Fibroblast of skin of abdomen (primary cell): ENCODE data around the gene ARID1B.

Source experiments
- DNase-seq: peaks from one replicate; pipeline ENCODE4 v3.0.0-alpha.2; 2013

ARID1B gene

DNA sequence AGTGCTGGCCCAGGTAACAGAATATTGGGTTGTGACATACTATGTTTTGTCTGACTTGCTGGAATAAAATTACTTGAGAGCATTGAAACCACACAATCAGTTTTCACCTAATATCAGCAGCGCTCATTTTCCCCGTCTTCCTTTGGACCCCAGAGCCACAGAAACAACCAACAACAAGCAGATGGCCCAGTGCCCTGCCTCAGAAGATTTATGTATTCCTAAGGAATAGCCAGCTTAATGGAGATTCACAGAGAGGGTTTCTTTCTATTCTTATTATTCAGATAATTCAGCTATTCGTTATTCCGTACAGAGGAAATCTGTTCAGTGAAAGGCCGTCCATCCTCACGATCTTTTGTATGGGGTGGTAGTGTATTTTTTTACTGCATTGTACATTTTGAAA lies 391.3 kb downstream of the ARID1B start:
- DNase-seq: no peak

DNA sequence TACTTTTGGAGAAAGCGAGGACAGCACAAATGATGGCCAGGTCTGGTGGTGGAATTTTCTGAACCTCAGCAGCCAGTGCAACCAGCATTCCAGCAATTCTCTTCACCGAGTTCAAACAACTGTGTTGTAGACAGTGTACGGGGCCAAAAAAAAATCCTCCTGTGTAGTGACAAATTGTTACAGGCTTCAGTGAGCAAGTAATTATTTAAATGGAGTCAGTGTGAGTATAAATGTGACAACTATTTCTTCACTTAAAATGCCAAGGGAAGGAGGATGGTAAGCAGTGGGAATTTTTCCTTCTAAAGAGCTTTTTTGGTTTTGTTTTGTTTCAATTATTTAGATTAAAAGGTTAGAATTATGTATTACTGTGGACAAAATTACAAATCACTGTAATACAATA lies 392.0 kb downstream of the ARID1B start:
- no peak for DNase-seq

DNA sequence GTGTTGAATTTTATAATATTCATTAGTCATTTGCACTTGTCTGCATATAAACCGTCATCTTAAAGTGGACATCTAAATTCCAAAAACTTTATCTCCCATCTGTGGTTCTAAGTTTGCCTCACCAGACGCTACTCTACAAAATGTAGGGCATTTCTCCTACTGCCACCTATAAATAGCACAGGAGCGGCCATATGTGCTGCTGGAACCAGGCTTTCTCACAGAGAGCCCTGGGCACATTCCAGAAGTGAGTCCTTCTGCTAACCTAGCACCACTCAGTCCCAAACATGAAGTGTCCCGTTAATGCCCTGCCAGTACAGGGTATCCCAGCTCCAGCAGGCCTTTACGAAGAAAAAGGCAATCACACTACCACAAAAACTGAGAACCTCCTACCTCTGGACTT lies 392.5 kb downstream of the ARID1B start:
- DNase-seq: no peak

DNA sequence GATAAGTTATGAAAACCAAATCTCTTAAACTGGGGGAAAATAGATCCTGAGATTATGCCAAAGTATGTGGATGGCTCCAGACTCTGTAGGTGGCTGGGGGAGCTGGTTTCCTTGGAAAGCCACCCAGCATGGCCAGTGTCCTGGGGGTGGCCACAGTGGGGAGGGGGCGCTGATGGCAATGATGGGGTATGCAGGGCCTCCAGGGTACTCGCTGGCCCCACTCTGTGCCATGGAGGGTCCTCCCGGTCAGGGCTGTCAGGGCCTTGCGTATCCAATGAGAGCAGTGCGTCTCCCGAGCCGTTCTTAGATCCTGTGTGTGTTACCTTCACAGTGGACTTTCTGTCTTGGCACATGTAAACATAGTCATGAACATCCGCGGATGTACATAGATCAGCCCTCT lies 393.4 kb downstream of the ARID1B start:
- no peak for DNase-seq

DNA sequence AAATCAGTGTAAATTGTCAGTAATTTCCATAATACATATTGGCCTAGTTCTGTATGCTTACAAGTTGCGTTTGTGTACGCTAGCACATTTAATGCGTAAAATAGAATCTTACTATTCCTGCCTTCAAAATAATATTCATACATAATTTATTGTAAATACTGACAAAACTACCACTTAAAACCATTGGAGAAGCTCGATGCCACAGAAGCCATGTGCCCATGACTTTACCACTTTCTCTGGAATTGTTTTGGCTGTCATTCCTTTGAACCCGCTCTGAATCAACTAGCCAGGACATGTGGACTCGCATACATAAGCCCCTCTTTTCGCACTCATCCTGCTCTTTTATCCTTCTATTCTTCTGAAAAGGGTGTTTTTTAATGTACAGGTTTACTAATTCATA lies 394.6 kb downstream of the ARID1B start:
- no peak for DNase-seq

DNA sequence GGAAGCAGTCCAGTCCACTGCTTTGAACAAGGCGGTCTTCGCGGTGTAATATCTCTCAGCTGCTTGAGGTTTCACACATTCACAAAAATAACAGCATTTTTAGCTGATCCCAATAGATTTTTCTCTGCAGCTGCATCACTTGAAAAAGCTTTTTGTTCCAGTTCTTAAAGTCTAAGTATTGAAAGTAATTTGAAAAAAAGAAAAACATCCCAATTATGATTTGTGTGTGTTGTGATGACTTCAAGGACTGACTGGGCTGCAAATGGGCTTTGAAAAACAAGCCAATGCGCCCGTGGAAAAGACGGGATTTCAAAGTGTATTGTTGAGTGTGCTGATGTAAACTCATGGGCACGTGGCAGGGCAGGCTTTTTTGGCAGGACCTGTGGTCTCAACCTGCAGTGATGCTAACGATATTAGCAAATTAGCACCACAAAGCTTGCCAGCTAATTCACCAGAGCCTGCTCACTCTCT lies 395.1 kb downstream of the ARID1B start:
- DNase-seq: no peak

DNA sequence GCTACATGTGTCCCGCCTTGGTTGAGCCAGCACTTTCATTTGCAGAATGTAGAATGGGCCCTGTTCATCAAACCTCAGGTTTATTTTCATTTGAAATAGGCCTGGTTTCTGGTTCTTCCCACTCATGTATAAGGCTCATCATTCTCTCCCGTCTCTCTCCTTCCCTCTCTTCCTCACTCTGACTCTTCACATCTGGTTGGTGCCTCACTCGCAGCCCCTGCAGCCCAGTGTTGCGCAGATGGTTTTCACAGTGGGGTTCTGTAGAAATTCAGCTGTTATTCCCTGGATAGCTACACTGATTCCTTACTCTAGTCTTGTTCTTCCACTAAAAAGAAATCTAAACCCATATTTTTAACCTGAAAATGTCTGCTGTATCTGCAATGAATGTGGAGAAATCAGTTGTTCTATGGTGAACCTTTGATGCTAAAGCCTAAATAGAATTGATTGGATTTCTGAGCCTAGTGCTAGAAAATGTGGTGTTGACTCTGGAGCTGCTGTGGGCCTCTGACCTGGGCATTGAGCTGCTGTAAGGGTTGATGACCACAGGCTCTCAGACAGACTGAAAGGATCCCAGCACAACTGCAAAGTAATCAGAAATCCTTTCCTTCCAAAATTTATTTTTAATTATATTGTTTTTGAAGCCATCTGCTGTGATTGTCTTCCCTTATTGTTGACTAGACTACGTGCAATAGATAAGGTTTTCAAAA lies 395.8 kb downstream of the ARID1B start:
- no peak for DNase-seq

DNA sequence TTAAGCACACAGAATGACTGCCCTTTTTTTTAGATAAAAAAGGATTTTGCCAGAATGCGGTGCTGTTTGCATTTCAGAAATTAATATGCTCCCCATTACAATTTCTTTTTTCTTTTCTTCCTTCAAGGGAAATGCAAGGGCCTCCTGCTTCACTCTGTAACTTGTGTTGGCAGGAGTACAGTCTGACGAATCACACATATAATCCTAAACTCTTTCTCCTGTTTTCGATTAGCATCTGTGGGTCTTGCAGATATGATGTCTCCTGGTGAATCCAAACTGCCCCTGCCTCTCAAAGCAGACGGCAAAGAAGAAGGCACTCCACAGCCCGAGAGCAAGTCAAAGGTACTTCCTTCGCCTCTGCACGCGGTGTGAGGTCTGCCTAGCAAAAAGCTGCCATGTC lies 396.6 kb downstream of the ARID1B start:
- DNase-seq: peak; percentile 58

DNA sequence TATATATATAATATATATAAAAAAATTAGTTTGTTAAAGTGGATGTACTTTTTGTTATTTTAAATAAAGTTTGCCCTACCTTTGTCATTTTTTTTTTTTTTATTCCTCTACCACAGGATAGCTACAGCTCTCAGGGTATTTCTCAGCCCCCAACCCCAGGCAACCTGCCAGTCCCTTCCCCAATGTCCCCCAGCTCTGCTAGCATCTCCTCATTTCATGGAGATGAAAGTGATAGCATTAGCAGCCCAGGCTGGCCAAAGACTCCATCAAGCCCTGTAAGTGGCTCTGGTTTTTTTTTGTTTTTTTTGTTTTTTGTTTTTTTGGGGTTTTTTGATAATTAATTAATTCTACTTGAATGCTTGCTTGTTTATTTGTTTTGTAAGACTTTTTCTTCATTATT lies 397.6 kb downstream of the ARID1B start:
- no peak for DNase-seq

DNA sequence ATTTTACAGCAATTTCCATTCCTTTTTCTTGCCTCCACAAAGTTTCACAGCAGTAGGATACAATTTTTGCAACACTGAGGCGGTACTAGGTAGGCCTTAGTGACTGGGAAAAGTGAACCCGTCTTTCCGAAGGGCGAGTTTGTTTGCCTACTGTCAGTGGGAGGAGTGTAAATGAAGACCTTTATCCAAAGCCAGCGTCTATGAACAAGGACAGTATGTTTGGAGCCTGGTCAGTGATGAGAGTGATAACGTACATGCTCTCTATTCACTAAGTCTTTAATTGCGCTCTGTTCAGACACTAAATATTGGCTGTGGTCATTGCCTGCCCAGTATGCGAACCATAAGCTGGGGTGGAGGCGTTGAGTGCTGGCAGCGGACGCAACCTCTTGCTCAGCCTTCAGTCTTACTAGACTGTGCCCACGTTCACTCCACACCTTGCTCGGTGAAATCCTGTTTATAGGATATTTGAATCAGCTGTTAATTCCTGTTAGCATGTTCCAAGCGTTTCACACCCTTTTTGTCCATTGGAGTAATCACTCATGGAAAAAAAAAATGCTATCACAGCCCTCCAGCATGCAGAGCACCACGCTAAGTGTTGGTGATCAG lies 400.7 kb downstream of the ARID1B start:
- DNase-seq: no peak

DNA sequence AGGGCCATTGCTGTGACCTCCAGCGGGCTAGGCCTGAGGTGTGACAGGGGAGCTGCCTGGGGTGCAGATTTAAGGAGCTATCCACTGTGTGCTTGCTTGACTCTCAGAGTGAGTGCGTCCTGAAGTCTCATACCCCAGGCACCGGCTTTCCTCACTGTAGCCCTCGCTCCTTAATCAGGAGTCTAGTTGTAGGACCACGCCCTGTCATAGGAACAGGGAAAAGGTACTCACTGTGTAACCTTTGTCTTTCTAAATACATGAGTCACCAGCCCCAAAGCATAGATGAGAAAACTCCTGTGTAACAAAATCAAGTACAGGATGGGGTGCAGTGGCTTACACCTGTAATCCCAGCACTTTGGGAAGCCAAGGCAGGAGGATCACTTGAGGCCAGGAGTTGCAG lies 404.5 kb downstream of the ARID1B start:
- DNase-seq: no peak

DNA sequence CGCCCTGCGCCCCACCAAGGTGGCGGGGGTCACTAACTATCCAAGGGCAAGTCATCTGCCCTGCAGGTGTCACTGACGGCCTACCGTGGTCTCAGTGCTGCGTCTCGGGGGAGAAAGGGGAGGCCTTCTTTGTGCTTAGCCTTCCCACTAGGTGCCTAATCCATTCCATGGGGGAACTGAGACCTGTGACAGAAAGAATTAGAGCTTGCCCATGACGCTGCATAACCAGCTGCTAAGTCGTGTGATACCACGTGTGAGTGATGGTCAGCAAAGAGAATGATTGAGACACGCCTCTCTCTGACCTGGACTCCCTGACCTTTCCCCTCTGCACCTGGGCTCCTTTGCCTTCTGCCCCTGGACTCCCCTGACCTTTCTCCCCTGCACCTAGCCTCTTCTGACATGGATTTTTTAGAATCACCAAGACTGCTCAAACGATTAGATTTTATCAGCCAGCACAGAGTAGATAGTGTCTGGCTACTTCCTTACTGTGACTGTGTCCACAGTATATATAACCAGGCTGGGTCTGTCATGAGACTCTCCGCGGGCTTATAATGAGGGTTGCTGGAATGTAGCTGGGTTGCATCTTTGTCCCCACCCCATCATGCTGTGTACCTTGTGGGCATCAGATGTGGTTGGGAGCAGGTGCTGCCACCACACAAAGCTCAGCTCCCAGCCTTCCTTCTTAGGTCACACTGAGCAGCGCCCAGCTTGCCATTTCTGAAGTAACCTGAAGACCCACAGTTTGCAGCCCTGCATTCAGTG lies 405.5 kb downstream of the ARID1B start:
- DNase-seq: no peak

DNA sequence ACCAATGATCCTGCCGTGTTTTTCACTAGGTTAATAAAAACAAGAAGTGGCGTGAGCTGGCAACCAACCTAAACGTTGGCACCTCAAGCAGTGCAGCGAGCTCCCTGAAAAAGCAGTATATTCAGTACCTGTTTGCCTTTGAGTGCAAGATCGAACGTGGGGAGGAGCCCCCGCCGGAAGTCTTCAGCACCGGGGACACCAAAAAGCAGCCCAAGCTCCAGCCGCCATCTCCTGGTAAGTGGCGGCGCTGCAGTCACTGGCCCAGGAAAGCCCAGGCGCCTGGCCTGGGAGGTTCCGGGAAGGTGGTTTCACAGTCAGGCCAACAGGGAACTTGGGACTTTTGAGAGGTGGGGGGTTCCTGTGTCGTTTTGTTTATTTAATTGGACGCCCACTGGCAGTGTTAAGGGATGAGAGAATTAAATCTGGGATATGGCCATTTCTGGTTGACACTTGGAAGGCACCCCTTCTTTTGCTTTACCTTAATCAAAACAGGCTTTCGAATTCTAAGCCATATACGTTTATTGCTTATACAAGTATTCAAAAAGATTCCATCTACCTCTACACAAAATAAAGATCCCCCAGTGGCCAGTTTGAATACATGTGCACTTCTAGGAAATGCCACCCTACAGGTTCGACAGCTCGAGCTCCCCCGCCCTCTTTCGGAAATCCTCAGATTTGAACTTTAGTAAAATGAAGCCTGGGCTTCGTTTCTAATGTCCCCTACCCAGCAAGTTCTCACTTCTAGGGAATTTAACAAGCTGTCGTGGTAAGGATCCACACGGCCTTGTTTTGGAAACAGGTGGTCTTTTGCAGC lies 407.2 kb downstream of the ARID1B start:
- DNase-seq: peak; percentile 46

DNA sequence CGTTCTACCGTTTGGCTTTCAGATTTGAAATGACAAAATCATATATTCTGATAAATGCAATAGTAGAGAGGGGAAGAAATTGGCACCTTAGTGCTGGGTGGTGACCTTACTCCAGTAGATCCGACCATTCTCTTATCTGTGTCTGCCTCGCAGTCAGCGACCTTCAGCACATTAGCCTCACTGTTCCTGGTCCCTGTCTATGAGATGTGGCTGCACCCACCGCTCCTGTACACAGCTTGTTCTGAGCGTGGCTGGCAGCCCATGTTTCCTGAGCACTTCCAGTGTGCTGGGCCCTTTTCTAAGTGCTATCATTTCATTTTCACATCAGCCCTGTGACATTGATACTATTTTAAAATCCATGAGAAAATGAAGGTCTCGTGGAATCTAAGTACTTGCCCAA lies 408.0 kb downstream of the ARID1B start:
- no peak for DNase-seq

DNA sequence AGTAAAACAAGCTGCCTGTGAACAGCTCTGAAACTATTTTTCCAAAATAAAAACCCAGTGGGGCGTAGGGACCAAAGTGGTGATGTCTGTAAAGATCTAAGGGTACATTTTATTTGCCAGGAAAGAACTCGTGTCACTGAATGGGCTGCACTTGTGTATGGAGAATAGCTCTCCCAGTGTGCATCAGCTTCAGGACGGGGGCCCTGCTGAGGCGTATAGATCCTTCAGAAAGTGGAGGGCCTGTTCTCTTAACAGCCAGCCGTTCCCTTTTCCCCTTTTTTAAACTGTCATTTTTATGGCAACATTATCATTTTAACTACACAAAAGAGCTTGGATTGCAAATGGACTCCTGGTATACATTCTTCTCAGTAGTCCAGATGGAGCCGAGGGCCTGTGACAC lies 408.8 kb downstream of the ARID1B start:
- no peak for DNase-seq

DNA sequence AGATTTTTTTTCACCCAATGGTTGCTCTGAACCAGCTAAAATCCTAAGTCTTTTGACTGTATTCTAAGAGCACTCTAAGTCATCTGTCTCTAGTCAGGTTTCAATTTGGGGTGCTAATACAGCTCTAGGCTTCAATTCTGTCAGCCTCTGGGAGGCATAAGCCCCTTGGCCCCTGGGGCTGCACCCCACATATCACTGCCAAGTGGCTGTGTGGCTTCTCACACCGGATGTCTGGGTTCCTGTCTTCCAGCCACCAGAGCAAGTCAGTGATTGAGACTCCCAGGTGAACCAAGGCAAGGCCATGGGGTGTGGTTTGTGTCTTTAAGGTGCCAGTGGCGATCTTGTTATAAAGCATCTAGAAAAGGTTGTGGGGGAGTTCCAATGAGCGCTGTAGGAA lies 409.6 kb downstream of the ARID1B start:
- DNase-seq: no peak

DNA sequence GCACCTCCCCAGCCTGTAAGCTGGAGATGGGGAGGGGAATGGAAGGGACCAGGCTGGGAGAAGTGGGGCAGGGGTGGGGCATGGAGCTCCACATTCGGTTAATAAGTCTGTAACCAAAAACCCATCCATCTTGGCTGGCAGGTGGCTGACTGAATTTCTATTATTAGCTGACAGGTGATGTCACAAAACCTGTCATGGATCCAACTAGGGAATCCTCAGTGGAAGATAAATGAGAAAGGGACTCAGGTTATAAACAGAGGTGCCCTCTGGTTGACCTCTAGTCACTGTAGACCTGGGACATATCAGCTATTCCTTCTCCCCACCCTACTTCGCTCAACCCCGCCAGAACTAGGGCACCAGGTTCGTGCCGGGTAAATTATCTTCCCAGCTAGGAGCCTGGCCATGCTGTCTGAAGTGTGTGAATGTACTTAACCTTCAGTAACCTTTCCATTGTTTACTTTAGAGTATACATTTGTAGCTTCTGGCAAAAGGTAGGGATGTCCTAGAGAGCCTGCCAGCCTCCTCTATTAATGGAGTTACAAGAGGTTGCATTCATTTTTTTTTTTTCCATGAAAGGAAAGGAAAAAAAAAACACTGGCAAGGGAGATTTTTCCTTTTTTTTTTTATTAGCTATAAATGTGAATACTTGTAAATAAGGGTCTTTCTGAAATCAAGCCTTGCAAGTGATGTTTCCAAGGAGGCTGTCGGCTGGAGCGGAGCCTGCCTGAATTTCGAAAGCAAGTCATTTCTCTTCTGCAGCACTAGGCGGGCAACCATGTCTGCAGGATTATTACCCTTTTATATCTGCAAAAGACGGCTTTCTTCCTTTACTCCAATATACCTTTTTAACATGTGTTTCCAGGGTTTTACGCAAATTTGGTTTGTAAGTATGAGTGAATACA lies 410.3 kb downstream of the ARID1B start:
- DNase-seq: no peak

DNA sequence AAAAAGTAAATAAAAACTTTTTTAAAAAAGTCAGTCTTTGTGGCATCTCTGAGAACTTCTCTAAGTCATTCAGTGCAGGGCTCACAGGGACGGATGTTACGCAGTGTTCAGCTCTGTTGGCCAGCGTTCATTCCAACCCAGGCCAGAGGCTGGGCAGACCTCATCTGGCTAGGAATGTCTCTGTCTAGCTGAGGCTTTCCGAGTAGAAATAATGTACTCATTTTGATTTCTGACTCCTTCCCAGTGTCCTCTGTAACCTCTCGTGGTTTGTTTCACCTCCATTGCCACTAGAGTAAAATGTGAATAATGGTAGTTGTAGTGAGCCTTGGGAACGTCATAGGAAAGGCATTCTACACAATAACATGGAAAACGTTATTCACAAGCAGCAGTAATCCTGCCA lies 411.0 kb downstream of the ARID1B start:
- DNase-seq: peak; percentile 33

DNA sequence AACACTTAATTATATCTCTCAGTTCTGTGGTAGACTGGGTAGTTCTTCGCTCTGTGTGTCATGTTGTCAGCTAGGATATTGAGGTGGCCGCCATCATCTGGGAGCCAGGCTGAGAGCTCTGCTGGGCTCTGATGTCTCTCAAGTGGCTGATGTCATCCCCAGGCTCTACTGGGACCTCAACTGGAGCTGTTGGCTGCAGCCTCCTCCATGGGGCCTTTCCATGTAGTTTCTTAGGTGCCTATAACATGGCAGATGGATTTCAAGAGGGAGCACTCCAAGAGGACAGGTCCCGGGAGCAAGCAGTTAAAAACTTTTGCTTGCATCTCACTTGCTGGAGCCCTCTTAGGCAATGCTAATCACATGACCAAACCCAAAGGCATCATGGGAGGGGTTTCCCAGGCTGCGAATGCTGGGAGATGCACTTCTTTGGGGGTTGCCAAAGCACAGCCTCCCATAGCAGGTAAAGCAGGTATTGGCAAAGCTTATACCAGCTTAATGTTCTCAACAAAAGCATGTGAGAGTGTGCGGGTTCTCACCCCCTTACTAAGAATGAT lies 416.3 kb downstream of the ARID1B start:
- DNase-seq: no peak

DNA sequence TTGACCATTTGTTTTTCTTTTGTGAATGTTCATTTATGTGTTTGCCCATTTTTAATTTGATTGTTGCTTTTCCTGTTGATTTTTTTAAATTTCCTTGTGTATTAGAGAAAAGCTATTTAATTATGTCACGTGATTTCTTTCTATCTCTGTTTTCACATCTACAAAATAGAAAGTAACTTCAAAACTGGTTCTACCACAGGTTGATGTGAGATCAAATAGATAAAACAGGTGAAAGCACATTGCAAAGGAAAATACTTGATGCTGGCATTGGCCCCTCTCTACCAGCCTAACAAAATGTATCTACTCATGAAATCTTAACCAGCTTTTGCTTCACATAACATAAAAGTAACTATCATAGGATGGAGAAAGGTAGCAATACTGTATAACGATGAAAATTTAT lies 416.9 kb downstream of the ARID1B start:
- no peak for DNase-seq

DNA sequence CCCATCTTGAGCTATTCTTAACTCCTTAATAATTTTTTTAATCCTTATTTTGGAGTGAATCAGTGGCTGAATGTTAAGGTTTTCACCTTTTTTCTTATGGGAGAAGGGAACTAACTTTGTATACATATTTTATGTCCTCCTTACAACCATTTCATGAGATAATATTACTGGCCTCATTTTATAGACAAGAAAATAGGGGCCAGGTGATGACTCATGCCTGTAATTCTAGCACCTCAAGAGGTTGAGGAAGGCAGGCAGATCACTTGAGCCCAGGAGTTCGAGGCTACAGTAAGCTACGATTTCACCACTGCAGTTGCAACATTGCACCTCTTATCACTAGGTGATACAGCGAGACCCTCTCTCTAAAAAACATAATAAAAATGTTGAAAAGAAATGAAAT lies 417.5 kb downstream of the ARID1B start:
- DNase-seq: no peak

DNA sequence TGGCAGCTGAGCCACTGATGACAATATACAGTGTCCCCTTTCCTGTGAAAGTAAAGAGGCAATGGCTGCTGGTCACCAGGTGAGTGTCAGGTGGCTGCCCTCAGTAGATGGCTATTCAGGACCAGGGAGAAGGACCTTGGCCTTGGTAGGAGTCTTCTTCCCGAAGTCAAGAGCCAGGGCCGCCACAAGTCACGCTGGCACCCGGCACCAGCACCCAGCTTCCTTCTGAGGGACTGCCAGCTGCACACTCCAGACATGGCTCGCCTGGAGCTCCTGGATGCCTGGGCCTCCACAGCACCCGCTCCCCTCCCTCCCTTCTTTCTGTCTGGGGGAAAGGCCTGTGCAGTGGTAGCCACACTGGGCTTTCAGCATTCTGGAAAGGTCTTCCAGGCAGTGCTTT lies 419.2 kb downstream of the ARID1B start:
- DNase-seq: no peak
